ENCODE data around the gene CCDC78.
A peak's percentile ranks its signal among the peaks of the same experiment; 100 is the strongest.

Gene CCDC78

GRCh38 chr16:722835-723633 lies 3.2 kb downstream of the CCDC78 start:
- no peak for DNase-seq

DNA sequence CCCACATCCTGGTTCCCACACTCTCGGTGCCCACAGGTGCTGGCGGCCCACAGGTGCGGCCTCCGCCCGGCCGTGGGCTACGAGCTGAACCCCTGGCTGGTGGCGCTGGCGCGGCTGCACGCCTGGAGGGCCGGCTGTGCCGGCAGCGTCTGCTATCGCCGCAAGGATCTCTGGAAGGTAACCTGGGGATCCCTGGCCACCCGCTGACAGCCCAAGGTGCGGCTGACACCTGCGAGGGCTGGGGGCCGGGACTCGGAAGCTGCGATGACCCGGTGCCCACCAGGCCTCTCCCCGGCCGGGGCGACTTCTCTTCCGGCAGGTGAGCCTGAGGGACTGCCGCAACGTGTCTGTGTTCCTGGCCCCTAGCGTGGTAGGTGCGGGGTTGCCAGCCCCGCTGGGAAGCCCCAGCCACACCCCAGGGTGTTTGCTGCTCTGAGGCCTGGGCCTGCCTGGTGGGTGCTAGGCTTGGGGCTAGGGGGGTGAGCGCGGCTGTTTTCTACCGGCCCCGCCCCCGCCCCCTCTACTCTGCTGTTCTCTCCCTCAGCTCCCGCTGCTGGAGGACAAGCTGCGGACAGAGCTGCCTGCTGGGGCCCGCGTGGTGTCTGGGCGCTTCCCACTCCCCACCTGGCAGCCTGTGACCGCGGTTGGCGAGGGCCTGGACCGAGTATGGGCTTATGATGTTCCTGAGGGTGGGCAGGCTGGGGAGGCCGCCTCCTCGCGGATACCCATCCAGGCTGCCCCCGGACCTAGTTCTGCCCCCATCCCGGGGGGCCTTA lies 4.3 kb downstream of the CCDC78 start:
- DNase-seq = no peak

GRCh38 chr16:720990-721764 lies 5.1 kb downstream of the CCDC78 start, which contains the start of gene ANTKMT:
TSS of gene ANTKMT (plus strand) at chr16:721146. CDS start at chr16:721275, 129 bp downstream.
- DNase-seq = peak; percentile 65 to 93

GRCh38 chr16:720447-720989 lies 5.7 kb downstream of the CCDC78 start:
- peak; percentile 28 to 41 for DNase-seq

DNA sequence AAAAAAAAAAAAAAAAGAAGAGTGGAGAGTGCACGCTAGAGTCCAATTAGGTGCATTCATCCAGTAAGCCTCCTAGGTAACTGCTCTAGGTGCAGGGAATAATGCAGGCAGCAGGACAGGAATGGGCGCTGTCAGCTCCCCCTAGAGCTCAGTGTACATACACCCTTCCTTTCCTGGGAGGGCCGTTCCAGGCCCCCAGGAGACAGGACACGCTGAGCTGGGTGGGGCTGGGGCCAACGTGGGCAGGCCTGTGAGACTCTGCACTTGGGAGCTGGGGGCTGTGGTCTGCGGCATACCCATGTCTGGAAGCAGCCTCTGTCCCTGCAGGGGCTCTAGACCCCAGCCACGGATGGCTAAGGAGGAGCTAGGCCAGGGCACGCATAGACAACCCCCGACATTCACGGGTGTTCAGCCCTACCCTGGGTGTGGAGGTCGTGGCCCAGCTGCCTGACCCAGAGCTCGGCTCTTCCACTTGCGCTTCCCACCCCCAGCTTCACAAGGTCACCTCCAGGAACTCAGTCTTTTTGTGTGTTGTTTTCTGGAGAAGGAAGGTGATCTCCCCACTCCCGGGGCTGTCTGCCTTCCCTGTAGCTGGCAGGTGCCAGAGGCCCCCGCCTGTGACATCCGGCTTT lies 6.3 kb downstream of the CCDC78 start:
- no peak for DNase-seq

GRCh38 chr16:718922-719321 lies 7.3 kb downstream of the CCDC78 start:
- no peak for DNase-seq

DNA sequence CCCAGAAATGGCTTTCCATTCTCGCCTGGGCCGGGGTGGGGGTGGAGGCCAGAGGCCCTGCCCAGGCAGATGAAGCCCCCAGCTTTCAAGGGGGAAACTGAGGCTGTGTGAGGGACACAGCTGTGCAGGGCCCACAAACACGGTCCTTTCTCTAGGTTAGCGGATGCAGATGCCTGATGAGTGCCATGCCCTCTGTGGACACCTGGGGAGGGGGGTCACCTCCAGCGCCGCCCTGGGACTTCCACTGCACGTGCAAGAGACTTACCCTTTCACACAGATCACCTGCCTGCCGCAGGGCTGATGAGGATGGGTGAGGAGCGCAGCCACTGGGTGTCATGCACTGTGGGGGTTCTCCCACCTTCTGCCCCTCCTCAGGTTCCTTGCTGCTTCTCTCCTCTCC lies 7.9 kb downstream of the CCDC78 start:
- DNase-seq = no peak

DNA sequence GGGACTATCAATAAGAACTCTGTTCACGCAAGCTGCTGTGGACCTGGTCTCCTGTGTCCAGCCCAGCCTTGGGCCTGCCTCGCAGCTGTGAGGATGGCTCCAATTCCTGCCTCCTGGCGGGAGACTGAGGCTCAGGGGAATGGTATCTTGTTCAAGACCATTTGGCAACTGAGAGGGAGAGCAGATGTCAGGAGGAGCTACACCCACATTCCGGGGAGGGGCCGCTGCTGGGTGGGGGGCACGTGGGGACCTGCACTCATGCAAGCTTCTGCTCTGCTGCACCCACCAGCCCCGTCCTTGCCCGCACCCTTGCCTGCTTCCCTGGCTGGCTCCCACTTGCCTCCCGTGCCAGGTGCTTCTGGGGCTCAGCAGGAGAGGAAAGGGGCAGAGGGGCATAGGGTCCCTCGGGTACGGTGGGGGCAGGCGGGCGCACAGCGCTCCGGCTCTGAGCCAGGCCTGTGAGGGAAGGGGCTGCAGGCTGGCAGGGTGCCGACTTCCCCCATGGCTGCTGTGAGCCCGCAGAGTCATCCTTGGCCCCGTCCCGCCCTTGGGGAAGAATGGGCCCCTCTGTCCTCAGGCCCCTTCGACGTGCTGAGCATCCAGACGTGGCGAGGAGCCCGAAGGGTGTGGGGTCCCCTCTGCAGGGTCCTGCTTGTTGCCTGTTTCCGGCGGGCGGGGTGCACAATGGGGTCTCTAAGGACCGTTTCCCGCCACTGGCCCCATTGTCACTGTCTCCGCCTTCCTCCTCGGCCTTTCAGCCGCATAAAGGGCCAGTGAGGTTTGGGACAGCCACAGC lies 8.6 kb downstream of the CCDC78 start:
- DNase-seq = no peak

- no peak for DNase-seq
Observed at GRCh38 chr16:716768-717325, 9.4 kb downstream of the CCDC78 start.

DNA sequence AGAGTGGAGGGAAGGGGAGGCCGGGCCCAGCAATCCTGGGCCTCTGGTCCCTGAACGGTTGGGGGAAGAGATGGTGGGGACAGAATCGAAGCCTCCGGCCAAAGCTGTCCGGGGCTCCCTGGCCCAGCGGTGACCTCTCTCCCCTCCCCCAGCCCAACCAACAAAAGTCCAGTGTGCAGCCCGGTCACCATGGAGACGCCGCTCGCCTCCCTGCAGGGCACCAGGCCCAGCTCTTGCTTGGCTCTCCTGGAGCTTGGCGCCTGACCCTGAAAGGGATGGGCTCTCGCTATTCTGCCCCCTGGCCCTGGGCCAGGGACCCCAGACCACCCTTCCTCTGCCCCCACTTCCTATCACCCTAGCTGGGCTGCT lies 10.1 kb downstream of the CCDC78 start:
- no peak for DNase-seq

- DNase-seq = peak in 1 of 2 experiments; percentile 48
Observed at GRCh38 chr16:715477-716199, 10.6 kb downstream of the CCDC78 start.

DNA sequence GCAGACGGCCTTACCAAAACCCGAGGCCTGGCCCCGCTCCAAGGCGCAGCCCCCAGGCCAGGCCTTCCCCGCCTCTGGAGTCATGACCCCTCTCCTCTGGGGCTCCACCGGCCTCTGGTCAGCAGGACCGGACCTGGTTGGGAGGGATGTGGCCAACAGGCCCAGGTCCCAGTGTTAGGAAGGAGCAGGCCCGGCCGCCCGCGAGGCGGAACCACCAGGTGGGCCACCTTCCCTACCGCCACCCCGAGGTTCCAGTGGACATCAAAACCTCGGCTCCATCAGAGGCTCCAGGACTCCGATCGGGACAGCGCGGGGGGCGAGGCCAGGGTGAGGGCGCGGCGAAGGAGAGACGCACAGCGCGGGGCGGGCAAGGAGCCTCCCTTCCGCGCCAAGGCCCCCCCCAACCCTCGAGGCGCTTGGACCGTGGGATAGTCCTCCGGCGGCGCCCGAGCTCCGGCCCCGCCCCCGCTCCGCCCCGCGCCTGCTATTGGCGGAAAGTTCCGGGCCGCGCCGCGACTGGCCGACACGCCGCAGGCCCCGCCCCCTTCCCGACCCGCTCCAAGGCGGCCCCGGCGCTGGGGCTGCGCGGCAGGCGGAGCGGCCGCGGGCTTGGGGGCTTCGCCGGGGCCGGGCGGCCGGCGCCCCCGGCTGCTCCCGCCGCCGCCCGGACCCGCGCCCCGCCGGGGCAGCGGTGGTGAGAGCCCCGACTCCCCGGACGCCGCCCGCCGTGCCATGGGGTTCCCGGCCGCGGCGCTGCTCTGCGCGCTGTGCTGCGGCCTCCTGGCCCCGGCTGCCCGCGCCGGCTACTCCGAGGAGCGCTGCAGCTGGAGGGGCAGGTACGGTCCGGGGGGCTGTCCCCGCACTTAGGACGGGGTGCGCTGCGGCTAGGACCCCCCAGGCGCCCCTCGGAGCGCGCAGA lies 11.4 kb downstream of the CCDC78 start, which contains the start of gene METRN:
TSS of gene METRN (plus strand) at position 561 of the 919 bp plus-strand sequence. CDS start at position 733, 172 bp downstream.
- DNase-seq = peak in 1 of 2 experiments; percentile 80

DNA sequence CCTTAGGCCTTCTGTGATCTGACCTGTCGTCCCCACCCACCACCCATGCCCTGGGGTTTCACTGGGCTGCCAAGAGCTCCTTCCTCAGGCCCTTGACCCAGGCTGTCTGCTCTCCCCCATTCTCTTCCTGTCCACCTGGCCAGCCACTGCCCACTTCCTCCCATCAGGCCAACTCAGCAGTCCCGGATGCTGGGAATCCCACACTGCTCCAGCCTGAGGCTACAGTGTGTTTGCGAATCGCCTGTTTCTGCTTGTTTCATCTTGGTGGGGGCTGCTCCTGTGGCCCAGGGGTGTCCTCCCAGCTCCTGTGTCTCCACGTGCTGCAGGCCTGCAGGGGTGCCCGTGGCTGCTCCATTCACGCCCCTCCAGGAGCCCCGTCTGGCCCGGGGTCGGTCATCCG lies 12.2 kb downstream of the CCDC78 start:
- no peak for DNase-seq

DNA sequence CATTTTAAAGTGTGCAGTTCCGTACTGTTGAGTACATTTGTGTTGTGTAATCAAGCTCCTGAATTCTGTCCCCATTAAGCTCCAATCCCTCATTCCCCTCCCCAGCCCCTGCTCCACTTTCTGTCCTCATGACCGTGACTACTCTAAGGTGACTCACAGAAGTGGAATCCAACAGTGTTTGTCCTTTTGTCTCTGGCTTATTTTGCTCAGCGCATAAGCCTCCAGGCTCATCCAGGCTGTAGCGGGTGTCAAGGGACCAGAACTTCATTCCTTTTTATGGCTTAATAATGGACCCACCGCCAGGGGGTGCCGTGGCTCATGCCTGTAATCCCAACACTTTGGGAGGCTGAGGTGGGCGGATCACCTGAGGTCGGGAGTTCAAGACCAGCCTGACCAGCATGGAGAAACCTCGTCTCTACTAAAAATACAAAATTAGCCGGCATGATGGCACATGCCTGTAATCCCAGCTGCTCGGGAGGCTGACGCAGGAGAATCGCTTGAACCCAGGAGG lies 13.4 kb downstream of the CCDC78 start:
- peak; percentile 33 to 38 for DNase-seq

DNA sequence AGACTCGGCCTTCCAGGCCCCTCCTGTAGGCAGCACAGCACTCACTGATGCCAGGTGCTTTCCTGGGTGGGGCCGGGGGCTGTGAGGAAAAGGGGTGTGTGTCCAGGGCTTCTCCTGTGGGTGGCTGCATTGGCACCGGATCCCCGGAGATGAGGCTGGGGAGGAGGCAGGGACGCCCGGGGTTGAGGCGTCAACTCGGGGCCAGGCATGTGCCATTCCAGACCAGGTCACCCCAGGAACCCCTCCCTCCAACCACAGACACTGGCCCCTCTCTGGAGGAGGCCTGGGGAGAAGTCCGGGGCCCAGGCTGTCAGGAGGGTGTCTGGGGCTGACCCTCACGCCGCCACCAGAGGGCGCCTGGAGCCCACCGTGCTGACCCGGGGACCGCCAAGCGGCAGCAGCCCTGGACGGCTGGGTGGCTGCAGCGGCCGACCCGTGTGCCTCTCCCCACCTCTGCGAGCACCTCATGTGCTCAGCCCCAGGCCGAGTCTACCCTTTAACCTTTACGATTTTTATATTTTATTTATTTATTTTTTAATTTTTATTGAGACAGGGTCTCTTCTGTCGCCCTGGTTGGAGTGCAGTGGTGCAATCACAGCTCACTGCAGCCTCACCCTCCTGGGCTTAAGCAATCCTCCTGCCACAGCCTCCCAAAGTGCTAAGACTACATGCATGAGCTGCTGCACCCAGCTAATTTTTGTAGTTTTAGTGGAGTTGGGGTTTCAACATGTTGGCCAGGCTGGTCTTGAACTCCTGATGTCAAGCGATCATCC lies 14.5 kb downstream of the CCDC78 start:
- DNase-seq = peak in 1 of 2 experiments; percentile 64

DNA sequence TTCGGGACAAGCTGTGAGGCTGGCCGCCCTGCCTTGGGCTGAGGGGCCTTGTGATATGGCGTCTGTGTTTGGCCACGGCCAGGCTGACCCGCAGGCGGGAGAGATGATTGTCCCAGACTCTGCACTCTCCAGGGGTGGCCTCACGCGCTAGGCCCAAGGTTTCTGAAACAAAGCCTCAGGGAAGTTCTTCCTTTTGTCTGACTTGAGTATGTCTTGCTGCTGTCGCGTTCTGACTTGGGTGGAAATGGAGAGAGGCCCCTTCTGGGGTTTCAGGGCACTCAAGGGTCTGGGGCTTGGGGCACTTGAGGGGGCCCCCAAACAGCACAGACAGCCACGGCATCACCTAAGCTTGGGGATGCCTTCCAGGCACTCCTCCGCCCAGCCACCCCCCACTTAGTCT lies 15.2 kb downstream of the CCDC78 start:
- DNase-seq = no peak

DNA sequence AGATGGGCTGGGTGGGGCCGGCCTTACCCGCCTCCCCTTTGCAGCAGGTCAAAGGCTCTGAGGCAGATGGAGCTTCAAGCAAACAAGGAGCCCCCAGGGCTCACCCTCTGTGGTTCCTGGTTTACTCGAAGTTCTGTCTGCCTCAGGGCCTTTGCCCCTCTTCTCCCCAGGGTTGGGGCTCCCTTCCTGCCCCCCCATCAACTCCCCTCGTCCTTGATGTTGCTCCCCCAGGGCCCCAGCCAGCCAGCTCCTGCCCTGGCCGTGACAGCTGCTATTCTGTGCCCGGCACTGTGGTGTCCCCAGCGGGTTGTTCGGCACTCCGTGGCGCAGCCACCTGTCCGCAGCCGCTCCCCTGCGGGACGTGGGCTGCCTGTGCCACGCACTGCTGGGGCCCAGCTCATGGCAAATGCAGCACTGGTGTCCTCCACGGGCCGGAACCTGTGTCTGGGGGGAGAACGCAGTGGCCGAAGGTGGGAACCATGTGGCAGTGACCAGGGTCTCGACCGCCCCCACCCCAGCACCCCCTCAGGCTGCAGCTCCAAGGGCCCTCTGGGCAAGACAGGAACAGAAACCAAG lies 15.7 kb downstream of the CCDC78 start:
- DNase-seq = no peak
